ENCODE data around the gene EGFL6.

DNA sequence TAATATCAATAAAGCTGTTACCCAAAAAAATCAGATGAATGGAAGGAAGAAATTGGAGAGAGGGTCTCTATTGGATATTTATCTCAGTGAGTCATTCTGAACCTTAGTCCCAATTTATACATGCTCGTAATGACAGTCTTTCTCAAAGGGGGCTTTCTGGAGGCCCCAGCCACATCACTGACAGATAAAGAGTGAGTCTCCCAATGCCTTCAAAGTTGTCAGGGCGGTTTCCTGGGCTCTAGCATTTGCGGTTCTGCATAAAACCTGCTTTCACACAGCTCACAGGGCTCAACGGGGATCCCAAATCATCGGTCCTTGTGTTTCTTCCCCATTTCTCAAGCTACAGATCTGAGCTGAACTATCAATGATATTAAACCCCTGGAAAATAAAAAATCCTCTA is 100.8 kb downstream of the EGFL6 start:
- TF ChIP-seq, protein P1, sequence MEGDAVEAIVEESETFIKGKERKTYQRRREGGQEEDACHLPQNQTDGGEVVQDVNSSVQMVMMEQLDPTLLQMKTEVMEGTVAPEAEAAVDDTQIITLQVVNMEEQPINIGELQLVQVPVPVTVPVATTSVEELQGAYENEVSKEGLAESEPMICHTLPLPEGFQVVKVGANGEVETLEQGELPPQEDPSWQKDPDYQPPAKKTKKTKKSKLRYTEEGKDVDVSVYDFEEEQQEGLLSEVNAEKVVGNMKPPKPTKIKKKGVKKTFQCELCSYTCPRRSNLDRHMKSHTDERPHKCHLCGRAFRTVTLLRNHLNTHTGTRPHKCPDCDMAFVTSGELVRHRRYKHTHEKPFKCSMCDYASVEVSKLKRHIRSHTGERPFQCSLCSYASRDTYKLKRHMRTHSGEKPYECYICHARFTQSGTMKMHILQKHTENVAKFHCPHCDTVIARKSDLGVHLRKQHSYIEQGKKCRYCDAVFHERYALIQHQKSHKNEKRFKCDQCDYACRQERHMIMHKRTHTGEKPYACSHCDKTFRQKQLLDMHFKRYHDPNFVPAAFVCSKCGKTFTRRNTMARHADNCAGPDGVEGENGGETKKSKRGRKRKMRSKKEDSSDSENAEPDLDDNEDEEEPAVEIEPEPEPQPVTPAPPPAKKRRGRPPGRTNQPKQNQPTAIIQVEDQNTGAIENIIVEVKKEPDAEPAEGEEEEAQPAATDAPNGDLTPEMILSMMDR (optimal IDR thresholded peaks at IDR 0.05 in 1 of 3, IDR thresholded peaks at IDR 0.05 in 1 of 3, conservative IDR thresholded peaks at IDR 0.05 in 1 of 3; ENCODE audit: extremely low read depth in 1 of 3, insufficient read depth in 2 of 3, low read length in 3 of 3): no peak
- no peak for TF ChIP-seq EZH2 (IDR thresholded peaks at IDR 0.05; ENCODE audit: low read length)

All from keratinocyte (primary cell).